Panc1 (cell line): ENCODE results near the gene SLC22A5. TPM values are rescaled to one million over a fixed set of nuclear protein-coding genes. Genes with fewer than 3 reads are reported as not detected.

Experiments used
- ATAC-seq: fragments of 200-7000 bp; cut with Tn5 transposase; 2 replicates; pipeline ENCODE4 v1.9.1; 2020; ENCODE audit warnings: mild to moderate bottlenecking, moderate library complexity
- BruUV-seq: library from RNA; stranded (reverse); fragments of 400-500 nt; replicated peaks from 2 replicates; lab custom pipeline; 2021; lab: Mats Ljungman, UMichigan
- CTCF ChIA-PET: fragments of 300-600 bp; sonication (Branson Sonifier 250); formaldehyde crosslinking; loops from one replicate; lab custom pipeline; 2022; ENCODE audit warnings: antibody characterized with exemption; lab: Charles Lee
- POLR2A ChIA-PET: fragments of 300-600 bp; sonication (Branson Sonifier 250); formaldehyde crosslinking; loops from one replicate; lab custom pipeline; 2022; ENCODE audit warnings: antibody characterized with exemption; lab: Charles Lee
- DNase-seq: peaks from one replicate; pipeline ENCODE4 v3.0.0-alpha.2; 2010; ENCODE audit warnings: low read depth, low spot score
- H3K27ac ChIP-seq: 2 replicates; pipeline ENCODE4 v1.5.1; 2011; ENCODE audit warnings: mild to moderate bottlenecking, low read length, inconsistent platforms
- H3K27me3 ChIP-seq: fragments of 200-500 bp; sonication (Bioruptor generic); 2 replicates; pipeline ENCODE4 v1.6.0; 2014; ENCODE audit warnings: low read length, inconsistent platforms; ENCODE audit not compliant: control insufficient read depth, insufficient read depth
- H3K36me3 ChIP-seq: fragments of 200-500 bp; sonication (Bioruptor generic); 2 replicates; pipeline ENCODE4 v1.5.1; 2014; ENCODE audit warnings: inconsistent platforms, mild to moderate bottlenecking, low read length, moderate library complexity; ENCODE audit not compliant: control insufficient read depth, insufficient read depth
- H3K4me1 ChIP-seq: 2 replicates; pipeline ENCODE4 v1.5.1; 2011; ENCODE audit warnings: inconsistent platforms, mild to moderate bottlenecking, low read length, moderate library complexity; ENCODE audit not compliant: control insufficient read depth, insufficient read depth
- H3K4me3 ChIP-seq, 2 experiments: 2 replicates each; pipeline ENCODE4 v1.5.1; 2011 to 2012; ENCODE audit warnings: low read depth in 2 of 2, low read length in 2 of 2, mild to moderate bottlenecking in 2 of 2, inconsistent platforms in 1 of 2, moderate library complexity in 1 of 2
- H3K9me3 ChIP-seq: fragments of 200-500 bp; sonication (Bioruptor generic); 2 replicates; pipeline ENCODE4 v1.5.1; 2014; ENCODE audit warnings: low read depth, mild to moderate bottlenecking, inconsistent platforms, low read length, moderate library complexity; ENCODE audit not compliant: control insufficient read depth, insufficient read depth
- CTCF ChIP-seq: fragments of 450-650 bp; IDR thresholded peaks from 2 replicates; pipeline ENCODE4 v1.5.1; 2017; ENCODE audit warnings: mild to moderate bottlenecking
- POLR2AphosphoS5 ChIP-seq: IDR thresholded peaks from 2 replicates; pipeline ENCODE4 v1.6.1; 2012; ENCODE audit warnings: mild to moderate bottlenecking, low read depth, low read length, moderate library complexity
- SIN3A ChIP-seq: IDR thresholded peaks from 2 replicates; pipeline ENCODE4 v1.6.1; 2012; ENCODE audit warnings: low read depth, mild to moderate bottlenecking, low read length, moderate library complexity, borderline replicate concordance; ENCODE audit not compliant: insufficient read depth
- TCF7L2 ChIP-seq: IDR thresholded peaks from 2 replicates; pipeline ENCODE4 v1.6.1; 2011; ENCODE audit warnings: mild to moderate bottlenecking, low read depth, low read length, inconsistent platforms
- in situ Hi-C: cut with HindIII; loops from 2 replicates; pipeline ENCODE4 v1.10.0; 2016; ENCODE audit warnings: low sequenced_read_pairs, low pct_unique_long_range_greater_than_20kb
- intact Hi-C: fragments of 100-400 bp; cut with micrococcal nuclease; formaldehyde crosslinking; loops from one replicate; pipeline ENCODE4 v1.10.0; 2022; ENCODE audit not compliant: unreplicated experiment
- total RNA-seq: library from RNA; stranded (reverse); gene quantifications from one replicate; pipeline ENCODE4 v1.2.1, GENCODE V29; 2021; ENCODE audit not compliant: unreplicated experiment
- TF ChIP-seq, protein P1 (sequence below), 2 experiments: IDR thresholded peaks; 2 replicates each; pipeline ENCODE4 v1.6.1; 2011 to 2012; ENCODE audit warnings: low read depth in 2 of 2, control low read depth in 1 of 2, low read length in 1 of 2, mild to moderate bottlenecking in 1 of 2, moderate library complexity in 1 of 2; ENCODE audit not compliant: insufficient read depth in 1 of 2

The SLC22A5 gene
- total RNA-seq, 1 experiment from 2014 or later: 9.5 TPM

GRCh38 chr5:132411304-132412013, 41.9 kb downstream of the SLC22A5 start:
- POLR2A ChIA-PET: interaction anchor here (0.5 to 0.6 kb wide), 2 partner anchors 71 to 85 kb away, joined by 3 to 33 read pairs; no protein-coding TSS in a partner anchor
- Histone ChIP-seq H3K4me1 (peaks cover 57% of the 10 kb centered on the region), H3K36me3 (no peaks in the 10 kb centered on the region), H3K9me3 (peaks cover 5% of the 10 kb centered on the region; the same call in 1 of the 2 replicates), H3K4me3 (peak overlapping the region; percentile 53 to 59), H3K27ac (peak overlapping the region; percentile 96), H3K27me3 (no peaks in the 10 kb centered on the region)
- ATAC-seq (peak; percentile 50), DNase-seq (no peak)
- intact Hi-C loops (no loop called here), in situ Hi-C loops (no loop called here)
- BruUV-seq: no TSS peak
- no peak for TF ChIP-seq SIN3A
- no peak; the same call in 1 of the 2 replicates for TF ChIP-seq TCF7L2
- TF ChIP-seq, protein P1, sequence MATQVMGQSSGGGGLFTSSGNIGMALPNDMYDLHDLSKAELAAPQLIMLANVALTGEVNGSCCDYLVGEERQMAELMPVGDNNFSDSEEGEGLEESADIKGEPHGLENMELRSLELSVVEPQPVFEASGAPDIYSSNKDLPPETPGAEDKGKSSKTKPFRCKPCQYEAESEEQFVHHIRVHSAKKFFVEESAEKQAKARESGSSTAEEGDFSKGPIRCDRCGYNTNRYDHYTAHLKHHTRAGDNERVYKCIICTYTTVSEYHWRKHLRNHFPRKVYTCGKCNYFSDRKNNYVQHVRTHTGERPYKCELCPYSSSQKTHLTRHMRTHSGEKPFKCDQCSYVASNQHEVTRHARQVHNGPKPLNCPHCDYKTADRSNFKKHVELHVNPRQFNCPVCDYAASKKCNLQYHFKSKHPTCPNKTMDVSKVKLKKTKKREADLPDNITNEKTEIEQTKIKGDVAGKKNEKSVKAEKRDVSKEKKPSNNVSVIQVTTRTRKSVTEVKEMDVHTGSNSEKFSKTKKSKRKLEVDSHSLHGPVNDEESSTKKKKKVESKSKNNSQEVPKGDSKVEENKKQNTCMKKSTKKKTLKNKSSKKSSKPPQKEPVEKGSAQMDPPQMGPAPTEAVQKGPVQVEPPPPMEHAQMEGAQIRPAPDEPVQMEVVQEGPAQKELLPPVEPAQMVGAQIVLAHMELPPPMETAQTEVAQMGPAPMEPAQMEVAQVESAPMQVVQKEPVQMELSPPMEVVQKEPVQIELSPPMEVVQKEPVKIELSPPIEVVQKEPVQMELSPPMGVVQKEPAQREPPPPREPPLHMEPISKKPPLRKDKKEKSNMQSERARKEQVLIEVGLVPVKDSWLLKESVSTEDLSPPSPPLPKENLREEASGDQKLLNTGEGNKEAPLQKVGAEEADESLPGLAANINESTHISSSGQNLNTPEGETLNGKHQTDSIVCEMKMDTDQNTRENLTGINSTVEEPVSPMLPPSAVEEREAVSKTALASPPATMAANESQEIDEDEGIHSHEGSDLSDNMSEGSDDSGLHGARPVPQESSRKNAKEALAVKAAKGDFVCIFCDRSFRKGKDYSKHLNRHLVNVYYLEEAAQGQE (IDR thresholded peaks at IDR 0.05; ENCODE audit: insufficient read depth in 1 of 2, low read depth in 2 of 2, low read length in 1 of 2): no peak
- 0 out of 2 replicates have a peak, but pooled peaks have one; percentile 21 for TF ChIP-seq CTCF
- CTCF ChIA-PET: interaction anchor here (0.6 to 2.0 kb wide), 3 partner anchors 9 to 79 kb away, joined by 3 to 4 read pairs (median 3); partner anchors contain the start of gene IRF1

DNA sequence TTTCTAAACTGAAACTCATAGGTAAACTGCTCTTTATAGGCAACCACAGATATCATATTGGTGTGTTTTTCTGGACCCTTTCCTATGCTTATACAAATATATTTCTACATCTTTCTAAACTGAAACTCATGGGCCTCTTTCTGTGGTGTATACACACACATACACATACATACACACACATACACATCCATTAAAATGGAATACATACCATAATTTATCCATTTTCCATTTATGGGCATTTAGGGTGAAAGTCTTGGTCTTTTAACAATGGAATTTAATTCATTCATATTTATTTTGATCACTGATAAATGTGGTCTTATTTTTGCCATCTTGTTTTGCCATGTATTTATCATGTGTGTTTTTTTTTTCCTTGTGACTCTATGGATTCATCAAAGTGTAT, 44.1 kb downstream of the SLC22A5 start:
- TF ChIP-seq CTCF (no peak), SIN3A (no peak), POLR2AphosphoS5 (no peak), TCF7L2 (no peak)
- TF ChIP-seq, protein P1 (IDR thresholded peaks at IDR 0.05; ENCODE audit: insufficient read depth in 1 of 2, low read depth in 2 of 2, low read length in 1 of 2): no peak
- in situ Hi-C loops (no loop called here), intact Hi-C loops (no loop called here)
- Histone ChIP-seq H3K4me3 (no peak overlapping the region), H3K27ac (peak overlapping the region; percentile 96), H3K4me1 (peaks cover 64% of the 10 kb centered on the region), H3K36me3 (no peaks in the 10 kb centered on the region), H3K9me3 (peaks cover 5% of the 10 kb centered on the region; the same call in 1 of the 2 replicates), H3K27me3 (no peaks in the 10 kb centered on the region)
- CTCF ChIA-PET: no interaction called here
- no peak for DNase-seq
- BruUV-seq: no TSS peak
- POLR2A ChIA-PET: interaction anchor here (1.5 kb wide), 1 partner anchor 77 kb away, joined by 6 read pairs; the partner anchor contains the start of gene IRF1
- ATAC-seq: no peak
